Measurements from ENCODE around the gene ACTG1. TPM values are rescaled to one million over a fixed set of nuclear protein-coding genes. Genes with fewer than 3 reads are reported as not detected.

Gene ACTG1
- total RNA-seq, 1 donor from 2014 or later: 4,391 TPM

DNA sequence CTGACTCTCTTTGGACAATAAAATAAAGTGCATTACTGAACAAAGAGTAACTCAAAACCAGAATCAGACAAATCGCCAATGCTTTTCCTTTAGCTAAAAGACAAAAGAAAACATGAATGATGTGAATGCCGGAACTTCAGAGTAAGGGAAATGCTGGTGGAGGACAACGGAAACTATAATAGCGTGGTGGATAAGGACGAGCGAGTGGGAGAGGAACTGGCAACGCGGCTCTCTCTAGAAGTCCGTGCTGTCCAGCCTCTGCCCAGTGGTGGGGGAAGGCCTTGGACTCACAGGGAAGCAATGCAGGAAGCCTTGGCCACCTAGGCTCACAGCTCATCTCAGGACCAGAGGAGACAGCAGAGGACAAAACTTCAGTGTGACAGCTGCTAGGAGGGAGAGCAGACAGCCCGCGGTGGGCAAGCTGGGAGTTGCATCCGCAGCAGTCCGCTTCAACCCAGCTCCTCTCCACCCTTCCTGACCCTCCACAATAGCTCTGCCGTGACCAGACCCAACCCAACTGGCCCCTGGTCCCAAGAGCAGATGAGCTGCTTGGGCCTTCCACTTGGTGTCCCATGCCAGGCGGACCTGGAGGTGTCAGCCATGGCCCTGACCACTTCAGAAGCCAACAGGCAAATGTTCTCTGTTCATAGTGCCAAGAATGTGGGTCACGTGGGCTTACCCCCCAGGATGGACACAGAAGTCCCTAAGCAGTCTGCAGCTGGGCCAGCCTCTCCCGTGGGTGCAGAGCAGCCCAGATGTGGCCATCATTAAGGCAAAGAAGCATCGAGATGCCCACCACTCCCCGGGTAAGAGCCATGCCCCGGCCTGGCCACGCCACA is 44.9 kb upstream of the ACTG1 start:
- Mint-ChIP-seq H3K36me3 (peaks cover 14% of the 10 kb centered on the region), H3K9me3 (no peaks in the 10 kb centered on the region), H3K4me1 (peaks cover 18% of the 10 kb centered on the region), H3K4me3 (no peak overlapping the region), H3K27ac (no peak overlapping the region), H3K27me3 (ENCODE audit: low read depth) (no peaks in the 10 kb centered on the region)
- TF ChIP-seq, protein P1, sequence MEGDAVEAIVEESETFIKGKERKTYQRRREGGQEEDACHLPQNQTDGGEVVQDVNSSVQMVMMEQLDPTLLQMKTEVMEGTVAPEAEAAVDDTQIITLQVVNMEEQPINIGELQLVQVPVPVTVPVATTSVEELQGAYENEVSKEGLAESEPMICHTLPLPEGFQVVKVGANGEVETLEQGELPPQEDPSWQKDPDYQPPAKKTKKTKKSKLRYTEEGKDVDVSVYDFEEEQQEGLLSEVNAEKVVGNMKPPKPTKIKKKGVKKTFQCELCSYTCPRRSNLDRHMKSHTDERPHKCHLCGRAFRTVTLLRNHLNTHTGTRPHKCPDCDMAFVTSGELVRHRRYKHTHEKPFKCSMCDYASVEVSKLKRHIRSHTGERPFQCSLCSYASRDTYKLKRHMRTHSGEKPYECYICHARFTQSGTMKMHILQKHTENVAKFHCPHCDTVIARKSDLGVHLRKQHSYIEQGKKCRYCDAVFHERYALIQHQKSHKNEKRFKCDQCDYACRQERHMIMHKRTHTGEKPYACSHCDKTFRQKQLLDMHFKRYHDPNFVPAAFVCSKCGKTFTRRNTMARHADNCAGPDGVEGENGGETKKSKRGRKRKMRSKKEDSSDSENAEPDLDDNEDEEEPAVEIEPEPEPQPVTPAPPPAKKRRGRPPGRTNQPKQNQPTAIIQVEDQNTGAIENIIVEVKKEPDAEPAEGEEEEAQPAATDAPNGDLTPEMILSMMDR (IDR thresholded peaks at IDR 0.05; ENCODE audit: unreplicated experiment): no peak
- no peak for DNase-seq (ENCODE audit: low spot score in 2 of 2, unreplicated experiment in 2 of 2)

DNA sequence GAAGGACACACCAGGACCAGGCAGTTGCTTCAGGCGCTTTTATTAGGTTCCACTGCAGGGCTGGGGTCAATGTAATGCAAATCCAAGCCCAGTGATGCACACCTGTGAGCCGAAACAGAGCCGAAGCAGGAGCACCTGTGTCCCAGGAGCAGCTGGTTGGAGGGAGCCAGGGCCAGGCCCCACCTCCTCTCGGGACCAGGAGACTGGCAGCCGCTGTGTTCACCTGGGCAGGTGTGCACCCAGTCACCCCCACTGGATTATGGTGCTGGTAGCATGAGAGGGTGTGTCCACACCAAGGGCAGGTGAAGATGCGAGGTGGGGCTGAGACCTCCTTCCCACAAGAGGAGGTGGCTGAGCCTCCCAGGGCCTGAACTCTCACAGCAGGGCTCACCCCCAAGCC is 44.3 kb upstream of the ACTG1 start:
- H3K36me3 Mint-ChIP-seq: peaks cover 12% of the 10 kb centered on the region
- no peak for DNase-seq (ENCODE audit: low spot score in 2 of 2, unreplicated experiment in 2 of 2)
- H3K9me3 Mint-ChIP-seq: no peaks in the 10 kb centered on the region
- no peak overlapping the region for H3K27ac Mint-ChIP-seq
- H3K27me3 Mint-ChIP-seq (ENCODE audit: low read depth): no peaks in the 10 kb centered on the region
- H3K4me1 Mint-ChIP-seq: peaks cover 18% of the 10 kb centered on the region
- no peak overlapping the region for H3K4me3 Mint-ChIP-seq
- TF ChIP-seq, protein P1 (IDR thresholded peaks at IDR 0.05; ENCODE audit: unreplicated experiment): no peak

DNA sequence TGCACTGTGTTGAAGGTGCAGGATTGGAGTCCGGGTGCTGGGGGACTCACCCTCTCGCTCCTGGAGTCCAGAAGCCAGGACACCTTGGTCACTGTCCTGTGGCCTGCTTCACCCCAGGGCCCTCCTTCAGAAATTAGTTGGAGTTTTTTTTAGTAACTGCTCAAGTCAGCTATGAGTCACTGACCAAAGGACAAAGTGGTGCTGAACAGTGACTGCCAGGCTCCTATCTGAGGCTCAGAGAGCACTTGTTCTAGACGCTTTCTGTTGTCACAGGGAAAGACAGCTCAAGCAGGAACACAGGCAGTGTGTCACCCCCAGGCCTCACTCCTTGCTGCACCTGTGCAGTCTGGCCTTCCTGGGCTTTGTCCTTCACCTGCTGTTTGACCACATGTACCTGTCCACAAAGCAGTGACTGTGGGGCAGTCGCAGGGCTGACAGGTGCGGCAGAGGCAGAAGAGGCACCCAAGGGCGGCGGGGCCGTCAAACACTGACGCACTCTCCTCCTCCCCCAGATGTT is 43.6 kb upstream of the ACTG1 start:
- Mint-ChIP-seq H3K4me1 (peaks cover 21% of the 10 kb centered on the region), H3K27ac (no peak overlapping the region), H3K4me3 (no peak overlapping the region), H3K36me3 (peaks cover 10% of the 10 kb centered on the region), H3K27me3 (ENCODE audit: low read depth) (no peaks in the 10 kb centered on the region), H3K9me3 (no peaks in the 10 kb centered on the region)
- no peak for DNase-seq (ENCODE audit: low spot score in 2 of 2, unreplicated experiment in 2 of 2)
- TF ChIP-seq, protein P1 (IDR thresholded peaks at IDR 0.05; ENCODE audit: unreplicated experiment): no peak

DNA sequence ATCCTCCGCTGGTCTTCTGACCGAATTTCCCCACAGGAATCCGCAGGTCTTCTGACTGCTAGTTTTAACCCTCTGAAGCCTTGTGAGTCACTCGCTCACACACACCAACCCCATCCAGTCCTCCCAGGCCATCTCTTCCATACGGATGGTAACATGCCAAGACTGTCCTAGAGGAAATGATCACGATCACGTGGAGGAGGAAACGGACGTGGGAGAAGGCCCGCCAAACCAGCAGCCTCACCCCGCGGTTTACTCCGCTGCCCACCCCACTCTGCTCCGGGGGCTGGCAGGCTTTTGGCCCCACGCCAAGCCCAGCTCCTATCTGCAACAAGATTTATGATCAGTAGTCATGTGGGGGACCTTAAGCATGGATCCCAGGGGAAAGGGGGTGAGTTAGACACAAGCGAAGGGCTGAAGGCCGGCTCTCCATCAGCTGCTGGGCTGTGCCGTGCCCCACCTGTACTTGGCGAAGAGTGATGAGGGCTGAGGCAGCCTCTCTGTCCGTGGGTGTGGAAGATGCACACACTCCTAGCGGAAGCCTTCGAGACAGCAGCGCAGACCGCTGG is 41.1 kb upstream of the ACTG1 start:
- Mint-ChIP-seq H3K4me3 (peak overlapping the region; percentile 82), H3K36me3 (peaks cover 17% of the 10 kb centered on the region), H3K27me3 (ENCODE audit: low read depth) (no peaks in the 10 kb centered on the region), H3K27ac (peak overlapping the region; percentile 87), H3K9me3 (no peaks in the 10 kb centered on the region), H3K4me1 (peaks cover 25% of the 10 kb centered on the region)
- TF ChIP-seq, protein P1 (IDR thresholded peaks at IDR 0.05; ENCODE audit: unreplicated experiment): no peak
- DNase-seq (ENCODE audit: low spot score in 2 of 2, unreplicated experiment in 2 of 2): no peak

DNA sequence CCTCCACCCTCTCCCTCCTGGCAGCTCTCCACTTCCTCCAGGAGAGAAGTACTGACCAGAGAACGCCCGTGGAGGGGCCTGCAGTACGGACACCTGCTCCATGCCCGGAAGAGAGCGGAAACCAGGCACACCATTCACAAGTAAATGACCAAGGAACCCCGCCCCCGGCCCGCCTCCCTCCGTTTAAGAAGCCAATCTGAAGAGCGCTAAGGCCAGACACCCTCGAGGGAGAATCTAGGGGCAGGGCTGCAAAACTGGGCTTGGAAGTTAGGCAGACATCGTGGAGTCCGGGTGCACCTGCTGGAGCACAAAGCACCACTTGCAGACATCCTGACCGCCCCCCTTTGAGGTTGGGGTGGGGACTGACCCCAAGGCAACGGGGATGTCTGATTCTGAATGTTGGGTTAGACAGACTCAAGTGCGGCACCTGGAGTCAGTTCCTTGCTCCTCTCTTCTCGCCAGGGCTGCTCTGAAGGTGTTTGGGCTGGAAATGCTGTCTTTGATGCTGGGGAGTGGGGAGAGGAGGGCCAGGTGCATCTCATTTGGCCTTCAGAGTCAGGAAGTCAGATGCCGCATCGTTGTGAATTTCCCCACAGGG is 40.5 kb upstream of the ACTG1 start:
- peak in 1 of 2 experiments; percentile 51 for DNase-seq (ENCODE audit: low spot score in 2 of 2, unreplicated experiment in 2 of 2)
- H3K4me3 Mint-ChIP-seq: peak overlapping the region; percentile 82
- H3K4me1 Mint-ChIP-seq: peaks cover 25% of the 10 kb centered on the region
- H3K27me3 Mint-ChIP-seq (ENCODE audit: low read depth): no peaks in the 10 kb centered on the region
- peak overlapping the region; percentile 87 for H3K27ac Mint-ChIP-seq
- H3K9me3 Mint-ChIP-seq: no peaks in the 10 kb centered on the region
- peaks cover 15% of the 10 kb centered on the region for H3K36me3 Mint-ChIP-seq
- TF ChIP-seq, protein P1 (IDR thresholded peaks at IDR 0.05; ENCODE audit: unreplicated experiment): no peak

Measured in mesothelial cell of epicardium (in vitro differentiated cells).